ENCODE results near the gene GPATCH2.
"Not testable (repeated sequence)": the region's sequence is repeated elsewhere in the genome, so short reads cannot be mapped to it uniquely, and the experiment has no call there.

Gene GPATCH2

GRCh38 chr1:217584286-217584811, 46.5 kb downstream of the GPATCH2 start:
- in situ Hi-C loops (cut with MboI; ENCODE audit: low sequenced_read_pairs): not testable (repeated sequence)

GRCh38 chr1:217577336-217577735, 53.6 kb downstream of the GPATCH2 start:
- in situ Hi-C loops (cut with MboI; ENCODE audit: low sequenced_read_pairs): no loop called here

- in situ Hi-C loops (cut with MboI; ENCODE audit: low sequenced_read_pairs): no loop called here
Measured at GRCh38 chr1:217574265-217574949, 56.5 kb downstream of the GPATCH2 start.

GRCh38 chr1:217569021-217569420, 61.9 kb downstream of the GPATCH2 start:
- in situ Hi-C loops (cut with MboI; ENCODE audit: low sequenced_read_pairs): no loop called here

GRCh38 chr1:217568200-217568599, 62.7 kb downstream of the GPATCH2 start:
- in situ Hi-C loops (cut with MboI; ENCODE audit: low sequenced_read_pairs): no loop called here

- in situ Hi-C loops (cut with MboI; ENCODE audit: low sequenced_read_pairs): no loop called here
Measured at GRCh38 chr1:217564833-217565232, 66.1 kb downstream of the GPATCH2 start.

GRCh38 chr1:217564207-217564606, 66.7 kb downstream of the GPATCH2 start:
- in situ Hi-C loops (cut with MboI; ENCODE audit: low sequenced_read_pairs): no loop called here

- in situ Hi-C loops (cut with MboI; ENCODE audit: low sequenced_read_pairs): no loop called here
Measured at GRCh38 chr1:217563179-217563578, 67.7 kb downstream of the GPATCH2 start.

- in situ Hi-C loops (cut with MboI; ENCODE audit: low sequenced_read_pairs): no loop called here
Measured at GRCh38 chr1:217562229-217562878, 68.5 kb downstream of the GPATCH2 start.

GRCh38 chr1:217561446-217561845, 69.4 kb downstream of the GPATCH2 start:
- in situ Hi-C loops (cut with MboI; ENCODE audit: low sequenced_read_pairs): no loop called here

- in situ Hi-C loops (cut with MboI; ENCODE audit: low sequenced_read_pairs): no loop called here
Measured at GRCh38 chr1:217554849-217555248, 76.0 kb downstream of the GPATCH2 start.

GRCh38 chr1:217553949-217554509, 76.9 kb downstream of the GPATCH2 start:
- in situ Hi-C loops (cut with MboI; ENCODE audit: low sequenced_read_pairs): no loop called here

GRCh38 chr1:217552339-217552951, 78.4 kb downstream of the GPATCH2 start:
- in situ Hi-C loops (cut with MboI; ENCODE audit: low sequenced_read_pairs): no loop called here

- in situ Hi-C loops (cut with MboI; ENCODE audit: low sequenced_read_pairs): no loop called here
Measured at GRCh38 chr1:217542837-217543236, 88.1 kb downstream of the GPATCH2 start.

GRCh38 chr1:217542136-217542777, 88.6 kb downstream of the GPATCH2 start:
- in situ Hi-C loops (cut with MboI; ENCODE audit: low sequenced_read_pairs): no loop called here

- in situ Hi-C loops (cut with MboI; ENCODE audit: low sequenced_read_pairs): no loop called here
Measured at GRCh38 chr1:217540321-217540720, 90.6 kb downstream of the GPATCH2 start.

GRCh38 chr1:217539510-217539909, 91.4 kb downstream of the GPATCH2 start:
- in situ Hi-C loops (cut with MboI; ENCODE audit: low sequenced_read_pairs): no loop called here

- in situ Hi-C loops (cut with MboI; ENCODE audit: low sequenced_read_pairs): no loop called here
Measured at GRCh38 chr1:217535601-217536377, 95.1 kb downstream of the GPATCH2 start.

GRCh38 chr1:217534566-217534965, 96.3 kb downstream of the GPATCH2 start:
- in situ Hi-C loops (cut with MboI; ENCODE audit: low sequenced_read_pairs): no loop called here

- in situ Hi-C loops (cut with MboI; ENCODE audit: low sequenced_read_pairs): no loop called here
Measured at GRCh38 chr1:217528271-217528670, 102.6 kb downstream of the GPATCH2 start.

Data from hTERT RPE-1 (cell line).